GM21737 (cell line): ENCODE results near the gene INSM1.

Source experiments
- ATAC-seq: cut with Tn5 transposase; IDR thresholded peaks from one replicate; pipeline ENCODE4 v1.9.1; 2021; ENCODE audit warnings: mild to moderate bottlenecking, moderate library complexity; ENCODE audit not compliant: unreplicated experiment

The INSM1 gene

DNA sequence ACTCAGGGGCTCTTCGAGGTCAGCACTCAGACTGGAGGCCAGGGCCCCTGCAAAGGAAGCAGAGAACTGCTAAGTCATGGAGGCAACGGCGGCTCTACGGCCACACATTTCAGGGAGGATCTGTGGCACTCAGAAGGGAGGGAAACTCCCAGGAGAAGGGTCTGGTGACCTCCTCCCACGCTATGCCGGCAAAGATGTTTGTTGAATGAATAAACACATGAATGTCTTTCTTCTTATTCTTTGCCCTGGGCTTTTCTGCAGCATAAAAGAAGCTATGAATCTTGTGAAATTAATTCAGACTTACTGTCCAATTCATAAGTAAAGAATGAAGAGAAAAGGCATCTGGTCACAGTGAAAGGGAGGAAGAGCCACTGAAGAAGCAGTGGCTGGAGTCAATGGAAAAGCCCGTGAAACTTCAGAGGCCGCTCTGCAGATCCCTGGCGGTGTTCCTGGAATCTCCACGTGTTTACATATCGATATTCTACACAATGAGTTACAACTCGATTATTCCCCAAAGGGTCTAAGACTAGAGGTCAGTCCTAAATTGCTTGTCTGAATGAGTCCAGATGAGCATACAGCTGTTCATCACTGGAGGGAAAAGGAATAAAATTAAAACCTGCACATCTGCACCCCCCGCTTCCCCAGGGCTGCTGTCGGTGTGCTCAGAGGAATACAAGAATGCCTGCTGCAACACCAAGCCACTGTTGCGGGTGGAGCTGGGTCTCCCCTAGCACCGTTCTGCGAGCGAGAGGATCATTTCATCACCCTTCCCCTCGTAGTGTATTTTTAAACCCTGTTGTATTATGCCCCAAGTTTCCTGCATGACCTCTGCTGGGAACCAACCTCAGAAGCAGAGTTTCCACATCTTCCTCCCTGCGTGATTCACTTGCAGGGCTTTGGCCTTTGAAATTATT is 25.6 kb downstream of the INSM1 start:
- ATAC-seq, result no peak

DNA sequence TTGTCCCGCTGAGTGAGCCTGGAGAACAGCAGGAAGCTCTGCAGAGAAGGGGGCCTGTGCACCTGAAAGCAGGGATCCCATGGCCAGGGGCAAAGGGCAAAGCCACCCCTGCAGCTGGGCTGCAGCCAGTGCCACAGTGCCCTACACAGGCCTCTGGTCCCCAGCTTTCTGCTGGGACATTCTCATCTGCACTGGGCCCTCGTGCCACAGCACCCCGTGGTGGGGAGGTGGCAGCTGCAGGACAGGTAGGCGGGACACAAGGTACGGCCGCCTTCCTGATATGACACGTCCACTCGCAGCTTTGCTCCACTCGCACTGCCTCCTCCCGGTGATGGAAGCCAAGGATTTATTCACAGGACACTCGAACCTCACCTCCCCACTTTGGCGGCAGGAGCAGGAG is 27.2 kb downstream of the INSM1 start:
- no peak for ATAC-seq

GRCh38 chr20:20395903-20396568 is 28.1 kb downstream of the INSM1 start:
- no peak for ATAC-seq

DNA sequence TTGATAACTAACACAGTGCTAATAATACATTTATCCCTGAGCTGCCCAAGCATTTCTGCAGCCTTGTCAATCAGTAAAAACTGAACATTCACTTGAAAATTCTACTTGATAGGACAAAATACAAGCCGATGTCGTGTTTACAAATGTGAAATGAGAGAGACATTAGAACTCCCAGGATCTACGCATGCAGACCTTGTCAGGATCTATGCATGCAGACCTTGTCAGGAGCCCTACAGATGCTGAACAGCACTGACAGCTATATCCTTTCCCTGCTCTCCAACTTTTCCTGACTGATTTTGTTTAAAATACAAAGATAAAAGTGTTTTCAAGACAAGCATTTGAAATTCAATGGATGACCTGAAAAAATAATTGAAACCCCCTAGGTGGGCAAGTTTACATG is 28.9 kb downstream of the INSM1 start:
- no peak for ATAC-seq

DNA sequence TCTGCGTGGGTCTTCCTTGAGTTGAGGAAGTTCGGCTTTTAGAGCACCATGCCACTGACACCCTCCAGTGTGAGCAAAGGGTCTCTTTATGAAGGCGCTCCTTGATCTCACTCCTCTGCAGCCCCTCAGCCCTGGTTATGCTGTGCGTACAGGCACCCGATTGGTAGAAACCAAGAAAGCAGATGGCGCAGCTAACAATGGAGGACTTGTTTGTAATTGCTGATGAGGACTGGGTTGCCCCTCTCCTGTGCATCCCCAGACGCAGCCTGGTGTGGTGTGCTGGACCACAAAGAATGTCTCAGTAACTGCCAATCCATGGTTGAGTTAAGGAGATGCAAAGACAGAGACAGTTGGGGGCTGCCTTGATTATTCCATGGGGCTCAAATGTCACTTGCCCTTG is 30.2 kb downstream of the INSM1 start:
- no peak for ATAC-seq

- ATAC-seq, result no peak
These were observed 31.9 kb downstream of the INSM1 start for GRCh38 chr20:20399531-20400500.

- no peak for ATAC-seq
These were observed 34.1 kb downstream of the INSM1 start for GRCh38 chr20:20401991-20402390.

- no peak for ATAC-seq
These were observed 36.7 kb downstream of the INSM1 start for GRCh38 chr20:20404633-20405032.

- no peak for ATAC-seq
These were observed 37.7 kb downstream of the INSM1 start for GRCh38 chr20:20405623-20406022.

DNA sequence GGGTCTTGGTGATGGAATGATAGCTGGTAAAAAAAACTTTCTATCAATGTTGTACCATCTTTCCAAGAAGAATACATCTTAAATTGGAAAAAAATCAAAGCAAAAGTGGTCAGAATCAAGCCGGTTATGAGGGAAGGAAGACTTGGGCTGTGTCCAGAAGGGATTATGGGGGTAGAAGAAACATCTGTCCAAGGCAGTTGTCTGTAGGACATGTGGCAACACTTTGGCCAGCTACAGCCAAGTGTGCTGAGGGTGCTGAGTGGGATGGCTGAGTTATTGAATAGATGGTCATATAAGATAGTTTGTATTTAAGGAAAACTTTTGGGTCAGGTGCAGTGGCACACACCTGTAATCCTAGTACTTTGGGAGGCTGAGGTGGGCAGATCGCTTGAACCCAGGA is 38.4 kb downstream of the INSM1 start:
- no peak for ATAC-seq

- ATAC-seq, result no peak
These were observed 40.2 kb downstream of the INSM1 start for GRCh38 chr20:20407891-20408805.

DNA sequence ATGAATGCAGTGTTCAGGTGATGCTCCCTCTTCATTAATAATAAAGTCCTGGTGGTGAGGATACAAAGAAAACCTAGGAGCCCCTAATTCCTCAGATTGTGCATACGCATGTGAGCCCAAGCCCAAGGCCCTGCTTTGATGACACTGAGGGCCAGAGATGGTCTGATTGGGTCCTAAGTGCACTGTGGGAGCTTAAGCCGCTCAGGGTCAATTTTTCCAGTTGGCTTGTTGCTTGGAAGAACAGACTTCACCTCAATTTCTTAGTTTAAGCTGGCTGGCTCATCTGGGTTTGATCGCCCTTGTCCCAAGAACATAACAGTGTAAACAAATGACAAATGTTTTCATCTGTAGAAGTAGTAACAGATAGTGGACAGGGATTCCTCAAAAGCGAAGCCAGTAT is 41.4 kb downstream of the INSM1 start:
- ATAC-seq, result no peak

- no peak for ATAC-seq
These were observed 42.8 kb downstream of the INSM1 start for GRCh38 chr20:20410678-20411077.

DNA sequence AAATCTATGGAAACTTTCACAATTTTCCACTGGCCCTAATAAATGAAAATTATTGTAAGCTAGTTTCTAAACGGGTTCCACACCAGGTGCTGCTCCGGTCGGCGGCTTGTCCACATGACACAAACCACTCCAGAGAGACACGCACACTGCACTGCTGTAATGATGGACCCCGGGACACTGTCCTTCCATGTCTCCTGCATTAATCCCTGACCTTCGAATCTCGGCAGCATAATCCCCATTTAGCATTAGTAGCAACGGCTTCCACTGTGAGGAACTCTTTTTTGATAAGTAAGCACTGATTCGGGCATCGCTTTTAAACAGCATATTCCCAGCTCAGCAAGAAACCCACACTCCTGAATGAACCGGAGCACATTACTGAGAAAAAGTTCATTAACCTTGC is 43.5 kb downstream of the INSM1 start:
- ATAC-seq, result no peak

DNA sequence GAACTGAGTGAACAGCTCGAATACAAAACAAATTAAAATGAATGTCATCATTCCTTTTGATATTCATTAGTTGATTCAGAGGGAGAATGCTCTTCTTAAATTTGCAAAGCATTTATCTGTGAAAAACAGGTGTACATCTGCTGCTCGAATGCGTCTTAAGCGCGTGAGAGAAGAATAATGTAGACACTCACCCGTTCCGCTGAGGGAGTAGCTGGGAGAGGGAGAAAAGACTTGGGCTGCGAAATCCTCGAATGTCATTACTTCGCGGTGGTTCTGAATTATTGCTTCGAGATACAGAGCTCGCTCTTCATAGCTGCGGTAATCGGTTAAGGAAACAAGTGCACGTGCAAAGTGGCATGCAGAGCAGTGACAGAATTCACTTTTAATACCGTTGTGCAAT is 43.9 kb downstream of the INSM1 start:
- ATAC-seq, result no peak

DNA sequence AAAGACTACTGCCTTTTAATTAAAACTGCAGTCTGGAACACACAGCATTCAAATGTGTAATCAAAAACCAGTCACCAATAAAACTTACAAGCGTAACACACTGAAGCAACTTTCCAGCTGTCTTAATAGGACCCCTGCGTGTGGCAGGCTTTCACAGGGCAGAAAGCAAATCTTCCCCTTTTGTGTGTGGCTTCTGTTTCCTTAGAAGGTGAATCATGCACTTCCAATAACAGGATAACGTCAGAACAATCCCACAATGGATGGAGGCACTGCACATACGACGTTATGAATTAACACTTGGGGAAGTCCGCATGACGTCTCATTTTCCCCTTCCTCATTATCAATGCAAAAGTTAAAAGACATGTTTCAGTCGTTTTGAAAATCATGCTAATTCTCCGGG is 44.8 kb downstream of the INSM1 start:
- no peak for ATAC-seq

DNA sequence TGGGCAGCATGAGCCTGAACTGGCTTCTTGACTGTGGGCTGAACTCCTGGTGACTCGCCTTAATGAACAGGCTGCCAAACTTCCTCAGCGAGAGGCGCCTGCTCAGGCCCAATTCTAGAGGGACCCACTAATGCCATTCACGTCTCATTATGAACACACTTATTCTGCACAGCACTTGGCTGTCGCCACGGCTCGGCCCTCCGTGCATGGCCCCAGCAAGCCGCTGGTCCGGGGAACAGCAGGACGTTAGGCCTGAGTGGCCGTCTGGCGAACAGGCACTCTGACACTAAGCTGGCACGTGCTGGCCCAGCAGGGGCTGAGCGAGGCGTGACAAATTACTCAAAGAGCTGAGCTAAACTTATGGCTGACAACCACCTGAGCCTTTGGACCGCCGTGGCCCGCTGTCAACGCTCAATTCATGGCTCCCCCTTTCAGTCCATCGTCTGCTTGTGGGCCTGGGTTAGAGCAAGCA is 45.9 kb downstream of the INSM1 start:
- ATAC-seq, result no peak

GRCh38 chr20:20414640-20415220 is 46.8 kb downstream of the INSM1 start:
- no peak for ATAC-seq

DNA sequence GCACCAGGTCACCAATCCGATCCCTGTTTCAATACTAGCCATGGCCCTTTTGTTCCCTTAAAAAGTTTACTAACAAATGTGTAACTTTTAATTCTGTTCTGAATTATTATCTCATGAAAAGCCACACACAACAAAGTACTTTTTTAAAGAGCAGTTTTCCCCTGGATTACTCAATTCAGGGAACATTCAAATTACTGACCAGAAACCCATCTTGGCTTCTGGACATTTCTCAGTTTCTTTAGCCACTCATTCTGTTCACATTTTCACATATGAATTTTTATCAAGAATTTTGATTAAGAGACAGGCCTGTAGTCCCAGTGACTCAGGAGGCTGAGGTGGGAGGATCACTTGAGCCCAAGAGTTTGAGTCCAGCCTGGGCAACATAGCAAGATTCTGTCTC is 47.4 kb downstream of the INSM1 start:
- no peak for ATAC-seq
